Aorta (tissue), 5 donors: Measurements from ENCODE around the gene LAMTOR4. TPM values are rescaled to one million over a fixed set of nuclear protein-coding genes. Genes with fewer than 3 reads are reported as not detected.

Experiments
- ATAC-seq: fragments of 200-7000 bp; cut with Tn5 transposase; one replicate; pipeline ENCODE4 v1.9.1; 2022; ENCODE audit warnings: moderate library complexity; ENCODE audit not compliant: low FRiP score
- DNase-seq, 2 donors: peaks; one replicate each; pipeline ENCODE4 v3.0.0-alpha.2; 2020
- H3K27ac ChIP-seq, 2 donors: one replicate each; pipeline ENCODE4 v1.5.1; 2013; ENCODE audit warnings: low read length in 2 of 2, mild to moderate bottlenecking in 2 of 2, moderate library complexity in 2 of 2, control low read depth in 1 of 2, inconsistent platforms in 1 of 2, low read depth in 1 of 2
- H3K27me3 ChIP-seq, 2 donors: one replicate each; pipeline ENCODE4 v1.6.1; 2013; ENCODE audit warnings: control low read depth in 1 of 2, low read length in 1 of 2, mild to moderate bottlenecking in 1 of 2, moderate library complexity in 1 of 2; ENCODE audit not compliant: insufficient read depth in 2 of 2, control insufficient read depth in 1 of 2
- H3K36me3 ChIP-seq, 2 donors: one replicate each; pipeline ENCODE4 v1.6.1; 2013; ENCODE audit warnings: control low read depth in 1 of 2, low read length in 1 of 2, mild to moderate bottlenecking in 1 of 2; ENCODE audit not compliant: insufficient read depth in 2 of 2, control insufficient read depth in 1 of 2
- H3K4me1 ChIP-seq, 2 donors: one replicate each; pipeline ENCODE4 v1.6.1; 2013; ENCODE audit warnings: low read length in 2 of 2, control low read depth in 1 of 2, mild to moderate bottlenecking in 1 of 2, moderate library complexity in 1 of 2; ENCODE audit not compliant: insufficient read depth in 2 of 2, control insufficient read depth in 1 of 2
- H3K4me3 ChIP-seq, 2 donors: one replicate each; pipeline ENCODE4 v1.5.1; 2013; ENCODE audit warnings: low read length in 2 of 2, control low read depth in 1 of 2, mild to moderate bottlenecking in 1 of 2
- H3K9me3 ChIP-seq: one replicate; pipeline ENCODE4 v1.6.1; 2013; ENCODE audit warnings: mild to moderate bottlenecking, low read length; ENCODE audit not compliant: control insufficient read depth
- WGBS, 2 donors: extraction: QIAGEN DNeasy Blood & Tissue Kit; methylation state at CpG; one replicate each; pipeline ENCODE4 v1.1.7; 2013; 5-methylcytosine and 5-hydroxymethylcytosine counted together
- intact Hi-C, 2 donors: fragments of 100-400 bp; cut with DNase I; formaldehyde crosslinking; loops; one replicate each; pipeline versions ENCODE4 v1.14.2 to v1.15.0; 2022
- polyA plus RNA-seq, 2 donors: library from polyadenylated mRNA; stranded (reverse); fragments of 200-250 nt; gene quantifications; one replicate each; pipeline ENCODE4 v1.2.3, GENCODE V29; 2013
- total RNA-seq, 2 donors: library from RNA; stranded (reverse); fragmentation: NEBNext Ultra II Directional; extraction: Animal tissue kit (Norgen Biotek cat#: 25700); gene quantifications; one replicate each; pipeline ENCODE4 v1.2.1, GENCODE V29; 2021
- donor health status: healthy with polysubstance abuse.
- donor health status: Bipolar disorder and iron deficiency.
- donor health status: DM: no; HTN: no; CAD: no.
- donor health status: DM: no; HTN: no; CAD: no.
- donor health status: DM: yes; HTN: yes; CAD: no.

The LAMTOR4 gene
- total and polyA plus RNA-seq, 4 donors = 80.2 to 310 (median 185) TPM

DNA sequence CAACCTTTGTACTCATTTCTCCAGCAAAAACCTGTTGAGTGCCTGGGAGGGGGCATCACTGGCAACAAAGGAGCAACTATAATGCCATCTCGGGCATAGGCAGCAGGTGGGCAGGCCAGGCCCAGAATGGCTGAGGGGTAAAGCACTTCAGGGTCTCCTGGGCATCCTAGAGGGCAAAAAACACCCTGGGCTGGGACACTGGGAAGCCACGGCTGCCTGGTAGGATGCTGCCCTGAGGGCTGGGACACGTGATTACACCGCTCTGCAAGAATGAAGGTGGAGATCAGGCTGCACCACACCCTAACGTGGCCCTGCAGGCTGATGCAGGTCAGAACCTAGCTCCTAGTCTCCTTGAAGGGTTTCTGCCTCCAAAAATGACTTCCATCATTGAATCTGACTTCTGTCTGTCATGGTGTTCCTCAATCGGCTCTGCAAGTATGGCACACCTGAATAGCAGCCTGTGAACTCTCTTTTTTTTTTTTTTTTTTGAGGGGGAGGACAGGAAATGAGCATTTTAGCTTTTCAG, 14.4 kb downstream of the LAMTOR4 start:
- intact Hi-C loops = no loop called here
- no peaks in the 10 kb centered on the region for H3K4me1 ChIP-seq
- H3K27me3 ChIP-seq = no peaks in the 10 kb centered on the region
- no peak overlapping the region for H3K27ac ChIP-seq
- WGBS, 2 donors = 77 to 78% methylated on average over 6 of the region's 6 CpGs
- H3K9me3 ChIP-seq = no peaks in the 10 kb centered on the region
- no peak overlapping the region for H3K4me3 ChIP-seq
- ATAC-seq (no peak), DNase-seq (peak; percentile 21 to 32)
- no peaks in the 10 kb centered on the region for H3K36me3 ChIP-seq

DNA sequence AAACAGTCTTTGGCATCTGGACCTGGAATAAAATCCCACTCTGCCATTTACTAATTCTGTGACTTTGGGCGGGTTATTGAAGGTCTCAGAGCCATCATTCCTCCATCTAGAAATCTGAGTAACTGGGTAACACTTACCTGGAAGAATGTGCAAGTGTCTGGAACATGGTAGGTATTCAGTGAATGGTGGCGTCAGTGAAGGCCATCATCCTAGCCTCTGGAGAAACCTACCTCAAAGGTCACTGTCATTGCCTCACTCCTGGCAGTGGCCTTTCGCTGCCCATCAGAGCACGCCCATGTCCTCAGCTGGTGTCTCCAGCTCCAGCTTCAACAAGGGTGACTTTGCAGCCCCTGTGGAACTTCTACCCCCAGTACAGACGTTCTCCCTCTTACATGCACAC, 15.2 kb downstream of the LAMTOR4 start:
- H3K4me1 ChIP-seq = no peaks in the 10 kb centered on the region
- no peak overlapping the region for H3K27ac ChIP-seq
- ATAC-seq (no peak), DNase-seq (peak in 1 of 2 donors; percentile 12)
- no peaks in the 10 kb centered on the region for H3K27me3 ChIP-seq
- no peaks in the 10 kb centered on the region for H3K9me3 ChIP-seq
- no peak overlapping the region for H3K4me3 ChIP-seq
- WGBS, 2 donors = 90 to 94% methylated on average over 5 of the region's 5 CpGs
- H3K36me3 ChIP-seq = no peaks in the 10 kb centered on the region
- intact Hi-C loops = no loop called here

DNA sequence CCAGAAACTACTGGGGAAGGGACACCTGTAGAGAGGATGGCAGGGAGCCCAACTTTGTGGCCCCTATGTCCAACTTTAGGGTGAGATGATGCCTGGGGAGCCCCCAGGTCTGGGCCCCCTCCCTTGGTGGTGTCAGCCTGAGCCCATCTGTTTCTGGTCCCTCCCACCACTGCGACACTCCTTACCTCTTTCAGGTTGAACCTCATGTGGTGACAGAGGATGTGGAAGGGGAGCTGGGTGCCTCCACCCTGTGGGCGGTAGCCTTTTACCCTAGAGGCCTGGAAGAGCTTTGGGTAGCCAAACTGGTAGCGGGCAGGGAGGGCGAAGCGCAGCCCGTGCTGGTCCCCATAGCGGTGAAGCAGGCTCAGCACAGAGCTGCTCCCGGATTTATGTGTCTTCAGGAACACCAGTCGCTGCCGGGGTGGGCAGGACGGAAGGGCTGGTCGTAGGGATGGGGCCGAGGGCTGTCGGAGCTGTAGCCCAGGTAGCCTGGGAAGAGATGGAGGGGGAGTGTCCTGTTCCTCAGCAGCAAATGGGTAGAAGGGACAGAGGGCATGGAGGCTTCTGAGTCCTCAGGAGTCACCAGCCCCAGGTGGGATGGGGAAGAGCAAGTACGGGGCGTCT, 17.7 kb downstream of the LAMTOR4 start:
- Histone ChIP-seq H3K9me3 (no peaks in the 10 kb centered on the region), H3K4me3 (no peak overlapping the region), H3K36me3 (no peaks in the 10 kb centered on the region), H3K27ac (no peak overlapping the region), H3K27me3 (no peaks in the 10 kb centered on the region), H3K4me1 (no peaks in the 10 kb centered on the region)
- peak; percentile 27 to 42 for DNase-seq
- intact Hi-C loops = no loop called here
- WGBS, 2 donors = 90 to 92% methylated on average over 16 of the region's 16 CpGs
- ATAC-seq = no peak

DNA sequence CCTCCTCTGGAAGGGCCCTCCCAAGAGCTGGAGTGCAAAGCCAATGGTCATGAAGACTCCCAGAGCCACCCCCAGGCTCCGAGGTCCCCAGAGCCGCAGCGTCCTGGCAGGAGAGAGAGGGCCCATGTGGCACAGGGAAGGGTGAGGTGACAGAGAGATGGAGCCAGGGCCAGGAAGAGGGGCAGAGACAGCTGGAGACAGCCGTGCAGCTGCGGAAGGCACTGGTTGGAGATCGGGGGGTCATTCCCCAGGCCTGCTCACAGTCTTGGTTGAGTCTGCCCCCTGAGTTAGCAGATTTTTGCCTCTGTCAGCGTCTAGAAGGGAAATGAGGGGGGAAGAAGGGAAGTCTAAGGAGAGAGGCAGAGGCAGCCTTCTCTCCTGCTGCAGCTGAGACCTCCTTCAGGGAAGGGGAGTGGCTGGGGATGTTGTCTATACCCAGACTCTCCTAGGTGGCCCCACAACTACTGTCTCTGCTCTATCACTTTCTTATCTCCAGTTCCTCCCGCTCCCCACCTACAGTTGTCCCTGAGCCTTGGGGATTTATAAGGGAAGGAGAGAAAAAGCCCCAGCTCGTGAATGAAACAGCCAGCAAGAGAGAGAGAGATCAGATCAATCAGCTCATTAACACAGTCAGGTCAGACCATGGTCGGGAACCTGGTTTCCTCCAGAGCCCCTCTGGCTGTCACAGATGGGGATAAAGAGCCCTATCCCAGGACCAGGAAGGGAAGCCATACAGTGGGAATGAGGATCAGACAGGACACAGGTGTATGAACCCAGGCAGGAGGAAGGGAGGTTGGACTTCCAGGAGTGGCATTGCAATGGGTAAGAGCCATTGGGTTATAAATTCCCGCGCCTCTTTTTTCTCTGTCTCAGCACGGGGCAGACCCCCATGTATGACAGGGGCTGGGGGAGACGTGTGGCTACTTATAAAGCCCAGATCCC, 18.5 kb downstream of the LAMTOR4 start:
- Histone ChIP-seq H3K27me3 (no peaks in the 10 kb centered on the region), H3K4me3 (peak overlapping the region in 1 of 2 donors; percentile 30), H3K27ac (no peak overlapping the region), H3K4me1 (no peaks in the 10 kb centered on the region), H3K36me3 (no peaks in the 10 kb centered on the region), H3K9me3 (no peaks in the 10 kb centered on the region)
- intact Hi-C loops = no loop called here
- DNase-seq (peak; percentile 15 to 53), ATAC-seq (no peak)
- WGBS, 2 donors = 58 to 64% methylated on average over 14 of the region's 14 CpGs

DNA sequence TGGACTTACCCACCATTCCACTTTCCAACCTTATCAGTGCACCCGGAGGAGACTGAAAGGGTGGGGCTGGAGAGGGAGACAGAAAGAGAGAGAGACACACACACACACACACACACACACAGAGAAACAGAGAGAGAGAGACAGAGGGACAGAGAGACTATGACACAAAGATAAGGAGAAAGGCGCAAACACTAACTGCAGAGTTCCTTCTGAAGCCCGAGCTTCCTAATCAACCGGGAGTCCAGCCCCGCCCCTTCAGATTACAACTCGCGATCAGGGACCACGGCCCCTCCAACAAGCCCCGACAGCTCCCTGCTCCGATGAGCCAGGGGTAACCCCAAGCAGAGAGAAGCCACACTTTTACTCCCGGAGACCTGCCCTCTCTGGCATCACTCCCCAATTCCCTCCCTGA, 19.2 kb downstream of the LAMTOR4 start:
- ATAC-seq = peak; percentile 35
- WGBS, 2 donors = 0 to 2% methylated on average over 11 of the region's 11 CpGs
- Histone ChIP-seq H3K9me3 (no peaks in the 10 kb centered on the region), H3K27ac (no peak overlapping the region), H3K36me3 (no peaks in the 10 kb centered on the region), H3K27me3 (no peaks in the 10 kb centered on the region), H3K4me1 (no peaks in the 10 kb centered on the region), H3K4me3 (peak overlapping the region; percentile 30 to 61)
- intact Hi-C loops = no loop called here
- peak in 1 of 2 donors; percentile 56 for DNase-seq

DNA sequence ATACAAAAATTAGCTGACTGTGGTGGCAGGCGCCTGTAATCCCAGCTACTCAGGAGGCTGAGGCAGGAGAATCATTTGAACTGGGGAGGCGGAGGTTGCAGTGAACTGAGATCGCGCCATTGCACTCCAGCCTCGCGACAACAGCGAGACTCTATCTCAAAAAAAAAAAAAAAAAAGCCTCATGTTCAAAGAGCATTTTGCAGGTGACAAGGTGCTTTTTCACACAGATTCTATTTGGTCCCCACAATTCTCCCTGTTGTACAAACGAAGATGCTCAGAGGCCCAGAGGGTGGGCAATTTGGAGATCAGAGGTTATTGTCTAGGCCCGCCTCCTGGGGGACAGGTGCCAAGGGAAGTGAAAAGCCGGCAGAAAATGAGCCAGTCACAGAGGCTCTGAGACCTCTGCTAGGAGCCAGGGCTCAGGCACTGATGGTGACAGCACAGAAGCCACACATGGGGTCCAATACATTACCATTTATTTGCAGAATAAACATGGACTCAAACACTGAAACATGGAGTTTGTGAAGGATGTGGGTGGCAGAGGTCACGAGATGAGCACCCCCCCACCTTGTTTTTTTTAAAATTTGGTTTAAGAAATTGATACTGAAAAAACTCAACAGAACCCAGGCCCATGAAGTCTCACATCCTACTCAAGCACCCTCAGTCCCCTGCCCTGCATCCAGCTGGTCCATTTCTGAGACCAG, 20.6 kb downstream of the LAMTOR4 start:
- H3K27ac ChIP-seq = no peak overlapping the region
- H3K36me3 ChIP-seq = no peaks in the 10 kb centered on the region
- ATAC-seq = no peak
- DNase-seq = peak in 1 of 2 donors; percentile 47
- no peaks in the 10 kb centered on the region for H3K4me1 ChIP-seq
- intact Hi-C loops = no loop called here
- no peaks in the 10 kb centered on the region for H3K27me3 ChIP-seq
- no peak overlapping the region for H3K4me3 ChIP-seq
- 85 to 87% methylated on average over 11 of the region's 11 CpGs for WGBS, 2 donors
- no peaks in the 10 kb centered on the region for H3K9me3 ChIP-seq

DNA sequence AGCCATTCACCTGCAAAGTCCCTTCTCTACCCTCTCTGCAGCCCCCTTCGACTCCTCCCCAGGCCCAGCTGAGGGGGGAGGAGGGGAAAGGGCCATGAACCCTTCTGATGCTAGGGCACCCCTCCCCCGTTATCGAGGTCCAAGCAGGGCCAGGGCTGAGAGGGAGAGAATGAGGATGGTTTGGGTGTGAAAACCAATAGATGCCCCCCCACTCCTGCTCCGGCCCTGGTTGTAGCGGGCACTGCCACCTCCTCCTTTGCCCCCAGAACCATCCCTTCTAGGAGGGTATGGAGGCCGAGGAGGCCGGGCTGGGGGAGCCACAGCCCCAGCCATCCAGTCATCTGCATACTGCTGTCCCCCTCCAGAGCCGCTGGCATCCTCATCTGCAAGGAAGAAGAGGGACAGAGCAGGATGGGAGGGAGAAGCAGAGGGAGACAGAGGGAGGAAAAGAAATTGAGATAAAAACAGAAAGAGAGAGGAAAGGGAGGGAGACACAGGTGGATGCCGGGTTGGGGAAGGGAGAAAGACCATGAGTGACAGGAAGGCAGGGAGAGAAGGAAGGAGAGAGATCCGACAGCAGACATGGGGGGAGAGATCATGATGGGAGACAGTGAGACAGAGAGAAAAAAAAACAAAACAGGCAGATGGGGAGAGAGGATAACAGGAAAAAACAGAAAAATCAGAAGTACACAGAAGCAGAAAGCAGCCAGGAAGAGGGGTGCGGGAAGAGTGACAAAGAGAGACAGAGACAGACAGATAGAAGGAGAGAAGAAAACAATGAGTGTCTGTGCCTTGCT, 21.6 kb downstream of the LAMTOR4 start:
- H3K36me3 ChIP-seq = no peaks in the 10 kb centered on the region
- ATAC-seq (no peak), DNase-seq (peak in 1 of 2 donors; percentile 55)
- intact Hi-C loops = no loop called here
- no peak overlapping the region for H3K27ac ChIP-seq
- no peaks in the 10 kb centered on the region for H3K4me1 ChIP-seq
- no peaks in the 10 kb centered on the region for H3K27me3 ChIP-seq
- no peak overlapping the region for H3K4me3 ChIP-seq
- no peaks in the 10 kb centered on the region for H3K9me3 ChIP-seq
- WGBS, 2 donors = 90 to 93% methylated on average over 11 of the region's 11 CpGs
